ENCODE data around the gene SCAPER.
A peak's percentile ranks its signal among the peaks of the same experiment; 100 is the strongest.

The SCAPER gene

GRCh38 chr15:76340198-76340802 lies 564.8 kb downstream of the SCAPER start:
- no peak for DNase-seq (ENCODE audit: low read depth, low spot score)

- DNase-seq (ENCODE audit: low read depth, low spot score): no peak
These were observed 565.6 kb downstream of the SCAPER start for GRCh38 chr15:76339305-76340197.

GRCh38 chr15:76338486-76339304 lies 566.4 kb downstream of the SCAPER start:
- DNase-seq (ENCODE audit: low read depth, low spot score): no peak

- DNase-seq (ENCODE audit: low read depth, low spot score): no peak
These were observed 567.2 kb downstream of the SCAPER start for GRCh38 chr15:76337696-76338485.

- DNase-seq (ENCODE audit: low read depth, low spot score): no peak
These were observed 568.0 kb downstream of the SCAPER start for GRCh38 chr15:76337059-76337695.

GRCh38 chr15:76336254-76337058 lies 568.7 kb downstream of the SCAPER start, which contains the start of gene ISL2:
Gene ISL2, plus strand, starts transcription at chr15:76336773. Its CDS starts 111 bp downstream, at chr15:76336884.
- DNase-seq (ENCODE audit: low read depth, low spot score): peak; percentile 83

- DNase-seq (ENCODE audit: low read depth, low spot score): no peak
These were observed 569.6 kb downstream of the SCAPER start for GRCh38 chr15:76335307-76336253.

GRCh38 chr15:76334438-76335306 lies 570.5 kb downstream of the SCAPER start:
- no peak for DNase-seq (ENCODE audit: low read depth, low spot score)

GRCh38 chr15:76333720-76334437 lies 571.3 kb downstream of the SCAPER start:
- DNase-seq (ENCODE audit: low read depth, low spot score): no peak

GRCh38 chr15:76333309-76333708 lies 571.8 kb downstream of the SCAPER start:
- DNase-seq (ENCODE audit: low read depth, low spot score): no peak

GRCh38 chr15:76332796-76333195 lies 572.3 kb downstream of the SCAPER start:
- no peak for DNase-seq (ENCODE audit: low read depth, low spot score)

GRCh38 chr15:76330080-76330680 lies 575.0 kb downstream of the SCAPER start:
- DNase-seq (ENCODE audit: low read depth, low spot score): no peak

GRCh38 chr15:76328958-76329357 lies 576.2 kb downstream of the SCAPER start:
- DNase-seq (ENCODE audit: low read depth, low spot score): no peak

- no peak for DNase-seq (ENCODE audit: low read depth, low spot score)
These were observed 576.9 kb downstream of the SCAPER start for GRCh38 chr15:76328106-76328696.

- no peak for DNase-seq (ENCODE audit: low read depth, low spot score)
These were observed 577.7 kb downstream of the SCAPER start for GRCh38 chr15:76327191-76328105.

Data from iPS DF 19.7 (cell line).